HFFc6 (cell line): ENCODE results near the gene FAT3. TPM values are rescaled to one million over a fixed set of nuclear protein-coding genes. Genes with fewer than 3 reads are reported as not detected.
A peak's percentile ranks its signal among the peaks of the same experiment; 100 is the strongest.

Experiments used
- DNase-seq: peaks from one replicate; pipeline ENCODE4 v3.0.0-alpha.2; 2018
- H3K27ac Mint-ChIP-seq: 2 replicates; pipeline ENCODE4 v1.8.0; 2020; ENCODE audit warnings: mild to moderate bottlenecking, mixed read lengths
- H3K27me3 Mint-ChIP-seq: 2 replicates; pipeline ENCODE4 v1.8.0; 2021; ENCODE audit warnings: mild to moderate bottlenecking, moderate library complexity, mixed read lengths; ENCODE audit not compliant: insufficient read depth
- H3K36me3 Mint-ChIP-seq: 2 replicates; pipeline ENCODE4 v1.8.0; 2021; ENCODE audit warnings: low read depth, mixed read lengths
- H3K4me1 Mint-ChIP-seq: 2 replicates; pipeline ENCODE4 v1.8.0; 2020; ENCODE audit warnings: low read depth, mixed read lengths
- H3K4me3 Mint-ChIP-seq: 2 replicates; pipeline ENCODE4 v1.8.0; 2020; ENCODE audit warnings: mild to moderate bottlenecking, moderate library complexity, mixed read lengths
- H3K9me3 Mint-ChIP-seq: 2 replicates; pipeline ENCODE4 v1.8.0; 2020; ENCODE audit warnings: mild to moderate bottlenecking, mixed read lengths
- total RNA-seq, 6 experiments: library from RNA; stranded (reverse); fragmentation: NEBNext Ultra II Directional; extraction: Animal tissue kit (Norgen Biotek cat#: 25700); gene quantifications; 2 replicates in 1 of 6; 3 replicates in 5 of 6; pipeline ENCODE4 v1.2.3, GENCODE V29; 2021
- TF ChIP-seq, protein P1 (sequence below): fragments of 200-600 bp; sonication (generic); IDR thresholded peaks from 2 replicates; pipeline ENCODE4 v1.5.0; 2021; ENCODE audit warnings: antibody characterized with exemption, mild to moderate bottlenecking

Gene FAT3
- total RNA-seq, 6 experiments from 2014 or later, result 0.20 to 3.2 (median 0.92) TPM

- Mint-ChIP-seq H3K9me3 (peaks cover 2% of the 10 kb centered on the region; the same call in 1 of the 2 replicates), H3K27ac (no peak overlapping the region), H3K4me3 (no peak overlapping the region), H3K27me3 (no peaks in the 10 kb centered on the region), H3K4me1 (no peaks in the 10 kb centered on the region), H3K36me3 (no peaks in the 10 kb centered on the region)
- TF ChIP-seq, protein P1, sequence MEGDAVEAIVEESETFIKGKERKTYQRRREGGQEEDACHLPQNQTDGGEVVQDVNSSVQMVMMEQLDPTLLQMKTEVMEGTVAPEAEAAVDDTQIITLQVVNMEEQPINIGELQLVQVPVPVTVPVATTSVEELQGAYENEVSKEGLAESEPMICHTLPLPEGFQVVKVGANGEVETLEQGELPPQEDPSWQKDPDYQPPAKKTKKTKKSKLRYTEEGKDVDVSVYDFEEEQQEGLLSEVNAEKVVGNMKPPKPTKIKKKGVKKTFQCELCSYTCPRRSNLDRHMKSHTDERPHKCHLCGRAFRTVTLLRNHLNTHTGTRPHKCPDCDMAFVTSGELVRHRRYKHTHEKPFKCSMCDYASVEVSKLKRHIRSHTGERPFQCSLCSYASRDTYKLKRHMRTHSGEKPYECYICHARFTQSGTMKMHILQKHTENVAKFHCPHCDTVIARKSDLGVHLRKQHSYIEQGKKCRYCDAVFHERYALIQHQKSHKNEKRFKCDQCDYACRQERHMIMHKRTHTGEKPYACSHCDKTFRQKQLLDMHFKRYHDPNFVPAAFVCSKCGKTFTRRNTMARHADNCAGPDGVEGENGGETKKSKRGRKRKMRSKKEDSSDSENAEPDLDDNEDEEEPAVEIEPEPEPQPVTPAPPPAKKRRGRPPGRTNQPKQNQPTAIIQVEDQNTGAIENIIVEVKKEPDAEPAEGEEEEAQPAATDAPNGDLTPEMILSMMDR, result no peak
- no peak for DNase-seq
Observed at GRCh38 chr11:92192141-92192540, 32.5 kb upstream of the FAT3 start.

DNA sequence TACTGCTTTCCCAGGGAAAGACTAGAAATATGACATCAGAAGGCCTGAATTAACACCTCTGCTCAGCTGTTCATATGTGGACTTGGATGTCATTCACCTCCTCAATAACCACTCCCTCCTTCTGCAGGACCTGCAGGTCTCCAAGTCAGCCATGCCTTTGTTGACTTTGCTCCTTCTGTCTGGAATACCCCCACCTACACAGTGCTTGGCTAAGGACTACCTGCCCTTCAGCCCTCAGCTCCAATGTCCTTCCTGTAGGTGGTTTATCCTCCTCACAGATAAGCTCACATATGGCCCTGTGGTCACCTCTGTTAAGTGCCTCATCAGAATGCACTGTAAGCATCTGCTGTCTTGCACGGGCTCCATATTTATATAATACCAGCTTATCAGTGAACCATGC is 26.4 kb upstream of the FAT3 start:
- no peaks in the 10 kb centered on the region; the same call in none of the 2 replicates for H3K27me3 Mint-ChIP-seq
- DNase-seq, result no peak
- TF ChIP-seq, protein P1, result no peak
- H3K4me1 Mint-ChIP-seq, result no peaks in the 10 kb centered on the region
- no peaks in the 10 kb centered on the region for H3K36me3 Mint-ChIP-seq
- H3K9me3 Mint-ChIP-seq, result peaks cover 9% of the 10 kb centered on the region
- H3K27ac Mint-ChIP-seq, result no peak overlapping the region
- H3K4me3 Mint-ChIP-seq, result no peak overlapping the region

DNA sequence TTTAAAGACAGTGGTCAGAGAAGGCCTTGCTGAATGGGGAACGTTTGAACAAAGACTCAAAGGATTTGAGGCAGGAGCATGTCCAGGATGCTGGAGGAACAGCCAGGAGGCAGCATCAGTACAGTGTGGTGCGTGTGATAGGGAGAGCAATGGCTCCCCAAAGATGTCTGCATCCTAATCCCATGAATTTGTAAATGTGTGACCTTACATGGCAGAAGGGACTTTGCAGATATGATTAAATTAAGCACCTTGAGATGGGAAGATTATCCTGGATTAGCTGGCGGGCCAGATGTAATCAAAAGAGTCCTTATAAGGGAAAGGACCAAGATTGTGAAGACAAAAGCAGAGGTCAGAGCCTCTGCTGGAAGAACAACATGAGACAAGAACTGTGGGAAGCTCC is 24.6 kb upstream of the FAT3 start:
- H3K4me3 Mint-ChIP-seq, result no peak overlapping the region
- H3K27me3 Mint-ChIP-seq, result no peaks in the 10 kb centered on the region; the same call in none of the 2 replicates
- peaks cover 9% of the 10 kb centered on the region for H3K9me3 Mint-ChIP-seq
- H3K4me1 Mint-ChIP-seq, result no peaks in the 10 kb centered on the region
- no peak overlapping the region for H3K27ac Mint-ChIP-seq
- DNase-seq, result no peak
- TF ChIP-seq, protein P1, result no peak
- H3K36me3 Mint-ChIP-seq, result no peaks in the 10 kb centered on the region

DNA sequence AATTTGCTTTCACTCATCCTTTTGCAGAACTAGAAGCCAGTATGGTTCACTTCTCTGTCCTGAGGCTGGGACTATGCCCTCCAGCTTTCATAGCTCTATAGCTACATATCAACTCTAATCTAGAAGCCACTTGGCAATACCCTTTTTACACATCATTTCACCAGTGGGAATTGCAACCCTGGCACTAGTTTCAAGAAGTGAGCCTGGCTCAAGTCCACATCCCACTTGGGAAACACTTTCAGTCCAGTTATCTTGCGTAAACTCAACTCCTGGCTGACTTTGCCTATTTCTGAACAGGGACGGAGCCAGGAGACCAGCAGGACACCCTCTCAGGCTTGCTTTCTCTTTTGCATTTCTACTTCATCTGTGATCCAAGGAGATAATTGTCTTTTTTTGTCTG is 19.9 kb upstream of the FAT3 start:
- no peak for DNase-seq
- Mint-ChIP-seq H3K4me1 (no peaks in the 10 kb centered on the region), H3K4me3 (no peak overlapping the region), H3K27me3 (no peaks in the 10 kb centered on the region; the same call in 1 of the 2 replicates), H3K36me3 (no peaks in the 10 kb centered on the region), H3K9me3 (peaks cover 6% of the 10 kb centered on the region), H3K27ac (no peak overlapping the region)
- TF ChIP-seq, protein P1, result no peak

GRCh38 chr11:92206441-92206840 is 18.2 kb upstream of the FAT3 start:
- TF ChIP-seq, protein P1, result no peak
- H3K27me3 Mint-ChIP-seq, result no peaks in the 10 kb centered on the region
- H3K9me3 Mint-ChIP-seq, result peaks cover 6% of the 10 kb centered on the region; the same call in 1 of the 2 replicates
- DNase-seq, result no peak
- H3K27ac Mint-ChIP-seq, result no peak overlapping the region
- no peaks in the 10 kb centered on the region for H3K36me3 Mint-ChIP-seq
- peak overlapping the region; percentile 28; the same call in 1 of the 2 replicates for H3K4me3 Mint-ChIP-seq
- no peaks in the 10 kb centered on the region for H3K4me1 Mint-ChIP-seq
